DND-41 (cell line): Measurements from ENCODE around the gene IFT52.

Experiments
- CTCF ChIP-seq: IDR thresholded peaks from 2 replicates; pipeline ENCODE4 v1.5.1; 2012; ENCODE audit warnings: borderline replicate concordance, low read length, moderate library complexity, mild to moderate bottlenecking; ENCODE audit not compliant: poor library complexity, severe bottlenecking; ENCODE audit errors: extremely low read depth
- EZH2 ChIP-seq: IDR thresholded peaks from 3 replicates; pipeline ENCODE4 v1.6.1; 2012; ENCODE audit warnings: borderline replicate concordance, low read depth, mild to moderate bottlenecking, moderate library complexity, low read length, inconsistent platforms; ENCODE audit not compliant: severe bottlenecking

GRCh38 chr20:43694763-43695162 lies 104.0 kb downstream of the IFT52 start:
- TF ChIP-seq CTCF (no peak), EZH2 (no peak)
